ENCODE results near the gene CFAP74. TPM values are rescaled to one million over a fixed set of nuclear protein-coding genes. Genes with fewer than 3 reads are reported as not detected.

The CFAP74 gene
- total RNA-seq, 4 donors from 2014 or later = 0.13 TPM; not detected in 3

DNA sequence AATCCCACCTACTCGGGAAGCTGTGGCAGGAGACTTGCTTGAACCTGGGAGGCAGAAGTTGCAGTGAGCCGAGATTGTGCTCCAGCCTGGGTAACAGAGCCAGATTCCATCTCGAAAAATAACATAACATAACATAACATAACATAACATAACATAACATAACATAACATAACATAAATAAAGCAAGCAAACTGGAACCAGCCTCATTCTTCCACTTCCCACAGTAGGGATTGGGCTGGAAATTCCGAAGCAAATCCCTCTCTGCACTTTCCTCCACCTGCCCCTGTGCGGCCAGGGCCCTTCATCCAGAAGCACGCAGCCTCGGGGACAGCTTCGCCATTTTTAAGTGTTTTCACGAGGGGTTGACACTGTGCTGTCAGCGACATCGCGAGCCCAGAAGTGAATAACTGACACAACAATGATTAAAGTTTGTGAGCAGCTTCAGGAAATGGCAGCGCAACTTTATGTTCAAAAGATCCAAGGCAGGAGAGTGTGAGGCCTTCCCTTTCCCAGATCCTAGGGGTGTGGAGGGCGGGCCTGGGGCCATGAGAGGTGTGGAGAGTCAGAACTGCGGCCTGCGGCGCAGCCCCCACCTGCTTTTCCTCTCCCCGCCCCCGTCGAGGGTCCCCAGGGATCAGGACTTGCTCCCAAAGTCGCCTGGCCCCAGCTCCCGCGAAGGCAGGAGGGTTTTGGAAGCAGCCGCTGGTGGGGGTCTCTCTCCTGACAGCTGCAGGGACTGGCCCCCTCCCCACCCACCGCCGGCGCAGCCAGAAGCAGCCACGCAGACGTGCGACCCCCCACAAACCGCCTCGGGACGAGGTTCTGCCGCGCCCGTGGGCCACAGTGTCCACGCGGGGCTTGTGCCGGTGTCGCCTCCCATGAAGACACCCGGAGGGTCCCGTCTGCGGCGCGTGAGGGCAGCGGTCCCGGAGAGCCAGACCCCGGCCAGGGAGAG, 14.9 kb upstream of the CFAP74 start:
- H3K9me3 ChIP-seq = no peaks in the 10 kb centered on the region
- peaks cover 5 to 7% of the 10 kb centered on the region in 2 donors for H3K4me1 ChIP-seq
- intact Hi-C loops (cut with DNase I) = no loop called here
- peaks cover 3% of the 10 kb centered on the region for H3K27me3 ChIP-seq
- no peak overlapping the region for H3K4me3 ChIP-seq (replicated peaks in 1 of 3)
- TF ChIP-seq, protein P1, sequence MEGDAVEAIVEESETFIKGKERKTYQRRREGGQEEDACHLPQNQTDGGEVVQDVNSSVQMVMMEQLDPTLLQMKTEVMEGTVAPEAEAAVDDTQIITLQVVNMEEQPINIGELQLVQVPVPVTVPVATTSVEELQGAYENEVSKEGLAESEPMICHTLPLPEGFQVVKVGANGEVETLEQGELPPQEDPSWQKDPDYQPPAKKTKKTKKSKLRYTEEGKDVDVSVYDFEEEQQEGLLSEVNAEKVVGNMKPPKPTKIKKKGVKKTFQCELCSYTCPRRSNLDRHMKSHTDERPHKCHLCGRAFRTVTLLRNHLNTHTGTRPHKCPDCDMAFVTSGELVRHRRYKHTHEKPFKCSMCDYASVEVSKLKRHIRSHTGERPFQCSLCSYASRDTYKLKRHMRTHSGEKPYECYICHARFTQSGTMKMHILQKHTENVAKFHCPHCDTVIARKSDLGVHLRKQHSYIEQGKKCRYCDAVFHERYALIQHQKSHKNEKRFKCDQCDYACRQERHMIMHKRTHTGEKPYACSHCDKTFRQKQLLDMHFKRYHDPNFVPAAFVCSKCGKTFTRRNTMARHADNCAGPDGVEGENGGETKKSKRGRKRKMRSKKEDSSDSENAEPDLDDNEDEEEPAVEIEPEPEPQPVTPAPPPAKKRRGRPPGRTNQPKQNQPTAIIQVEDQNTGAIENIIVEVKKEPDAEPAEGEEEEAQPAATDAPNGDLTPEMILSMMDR (IDR thresholded peaks at IDR 0.05) = no peak
- no peak for TF ChIP-seq POLR2A (IDR thresholded peaks at IDR 0.05)
- no peaks in the 10 kb centered on the region for H3K36me3 ChIP-seq
- H3K27ac ChIP-seq = no peak overlapping the region
- 48 to 50% methylated on average over 16 to 22 of the region's 48 CpGs for WGBS, 2 donors
- no peak for DNase-seq

DNA sequence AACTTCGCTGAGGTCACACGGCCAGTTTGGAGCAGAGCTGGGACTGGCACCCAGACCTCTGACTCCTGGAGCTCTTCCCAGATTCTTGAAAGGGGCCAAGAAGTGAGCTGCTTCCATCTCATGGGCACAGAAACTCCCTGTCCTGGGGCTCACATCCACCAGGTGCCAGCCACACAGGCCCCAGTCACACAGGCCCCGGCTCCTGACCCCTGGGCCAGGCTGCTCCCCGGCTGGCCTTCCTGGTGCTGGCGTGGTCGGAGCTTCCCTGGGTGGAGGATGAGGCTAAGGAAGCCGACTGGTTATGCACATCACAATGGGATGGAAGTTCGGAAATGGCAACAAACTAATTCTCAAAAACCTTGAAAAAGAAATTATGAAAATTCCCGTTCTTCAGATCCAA, 12.5 kb upstream of the CFAP74 start:
- Histone ChIP-seq H3K27ac (no peak overlapping the region), H3K4me1 (peaks cover 5 to 7% of the 10 kb centered on the region in 2 donors), H3K4me3 (replicated peaks in 1 of 3) (no peak overlapping the region), H3K9me3 (no peaks in the 10 kb centered on the region), H3K36me3 (no peaks in the 10 kb centered on the region), H3K27me3 (peaks cover 3% of the 10 kb centered on the region)
- TF ChIP-seq POLR2A (IDR thresholded peaks at IDR 0.05) = no peak
- TF ChIP-seq, protein P1 (IDR thresholded peaks at IDR 0.05) = no peak
- no peak for DNase-seq
- WGBS, 2 donors = 81 to 87% methylated on average over 8 to 9 of the region's 9 CpGs
- intact Hi-C loops (cut with DNase I) = no loop called here

DNA sequence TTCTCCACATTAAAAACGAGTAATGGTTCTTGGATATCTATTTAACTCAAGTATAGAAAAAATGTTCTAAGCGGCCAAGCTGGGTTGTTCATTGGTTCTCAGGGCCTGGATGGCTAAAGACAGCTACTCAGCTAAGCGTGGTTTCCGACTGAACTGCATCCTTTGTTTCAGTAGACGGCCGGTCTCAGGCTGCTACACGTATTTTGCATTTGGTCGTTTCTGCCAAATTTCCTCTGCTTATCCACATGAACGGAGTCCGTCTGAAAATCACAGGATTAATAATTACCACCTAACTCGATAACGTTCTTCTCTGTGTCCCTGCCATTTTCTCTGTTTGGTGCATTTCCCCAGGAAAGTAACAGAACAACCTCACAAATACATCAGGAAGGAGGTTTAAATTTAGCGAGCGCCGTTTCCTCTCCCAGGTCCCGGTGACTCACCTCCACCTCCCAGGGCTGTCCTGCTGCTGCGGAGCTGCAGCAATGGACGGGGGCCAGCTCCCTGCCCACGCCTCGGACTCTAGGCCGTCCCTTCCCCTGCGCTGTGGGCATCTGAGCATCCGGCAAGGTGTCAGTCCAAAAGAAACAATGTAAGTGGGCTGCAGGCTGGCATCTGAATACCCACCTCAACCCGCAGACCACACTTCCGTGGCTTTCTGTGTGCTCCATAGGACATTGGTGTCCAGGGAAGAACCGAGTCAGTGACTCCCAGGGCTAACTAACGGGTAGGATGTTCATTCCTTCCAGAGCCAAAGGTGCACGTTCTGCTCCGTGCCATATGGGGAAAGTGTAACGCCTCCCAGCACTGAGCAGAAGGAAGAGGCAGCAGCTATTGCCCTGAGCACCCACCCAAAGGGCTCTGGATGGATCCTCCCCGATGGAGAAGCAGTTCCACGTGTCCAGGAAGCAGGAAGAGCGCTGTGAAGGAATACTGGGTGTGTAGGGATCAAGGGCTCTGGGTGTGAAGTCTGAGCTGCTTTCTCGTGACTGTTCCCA, 11.5 kb upstream of the CFAP74 start:
- TF ChIP-seq POLR2A (IDR thresholded peaks at IDR 0.05) = no peak
- H3K36me3 ChIP-seq = no peaks in the 10 kb centered on the region
- H3K27ac ChIP-seq = no peak overlapping the region
- peaks cover 5 to 7% of the 10 kb centered on the region in 2 donors for H3K4me1 ChIP-seq
- H3K27me3 ChIP-seq = no peaks in the 10 kb centered on the region
- DNase-seq = no peak
- no peak overlapping the region for H3K4me3 ChIP-seq (replicated peaks in 1 of 3)
- H3K9me3 ChIP-seq = no peaks in the 10 kb centered on the region
- WGBS, 2 donors = 69 to 75% methylated on average over 31 to 34 of the region's 34 CpGs
- intact Hi-C loops (cut with DNase I) = no loop called here

DNA sequence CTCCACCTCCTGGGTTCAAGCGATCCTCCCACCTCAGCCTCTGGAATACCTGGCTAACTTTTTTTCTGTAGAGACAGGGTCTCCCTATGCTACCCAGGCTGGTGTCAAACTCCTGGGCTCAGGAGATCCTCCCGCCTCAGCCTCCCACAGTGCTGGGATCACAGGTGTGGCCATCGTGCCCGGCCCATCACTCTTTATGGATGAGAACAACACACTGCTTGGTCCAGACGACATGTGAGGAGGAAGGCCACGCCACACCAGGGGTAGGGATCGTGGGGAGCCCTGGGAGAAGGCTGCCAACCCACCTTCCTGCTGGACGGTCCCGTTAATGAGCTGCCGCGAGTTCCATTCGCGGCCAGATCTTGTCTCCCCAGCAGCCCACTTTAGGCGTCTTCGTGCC, 10.6 kb upstream of the CFAP74 start:
- Histone ChIP-seq H3K36me3 (no peaks in the 10 kb centered on the region), H3K4me3 (replicated peaks in 1 of 3) (no peak overlapping the region), H3K9me3 (no peaks in the 10 kb centered on the region), H3K27me3 (no peaks in the 10 kb centered on the region), H3K4me1 (peaks cover 2 to 5% of the 10 kb centered on the region in 2 donors), H3K27ac (no peak overlapping the region)
- no peak for DNase-seq
- WGBS, 2 donors = 82 to 85% methylated on average over 14 to 15 of the region's 15 CpGs
- no peak for TF ChIP-seq POLR2A (IDR thresholded peaks at IDR 0.05)
- TF ChIP-seq, protein P1 (IDR thresholded peaks at IDR 0.05) = no peak
- intact Hi-C loops (cut with DNase I) = no loop called here

Measured in thyroid gland (tissue), 4 donors.